Sigmoid colon (tissue), 7 donors: ENCODE results near the gene SORCS1. TPM values are rescaled to one million over a fixed set of nuclear protein-coding genes. Genes with fewer than 3 reads are reported as not detected.

Experiments
- DNase-seq: peaks from one replicate; pipeline ENCODE4 v3.0.0-alpha.2; 2019
- H3K27ac ChIP-seq, 4 donors: fragments of 200-600 bp; sonication (generic); one replicate each; pipeline ENCODE4 v1.5.1; 2016 to 2019; ENCODE audit warnings: mild to moderate bottlenecking in 1 of 4
- H3K27me3 ChIP-seq, 3 donors: fragments of 200-600 bp; sonication (generic); one replicate each; pipeline ENCODE4 v1.5.1; 2019; ENCODE audit warnings: mild to moderate bottlenecking in 1 of 3
- H3K36me3 ChIP-seq, 4 donors: fragments of 200-600 bp; sonication (generic); one replicate each; pipeline ENCODE4 v1.5.1; 2016 to 2019
- H3K4me1 ChIP-seq, 4 donors: fragments of 200-600 bp; sonication (generic); one replicate each; pipeline ENCODE4 v1.5.1; 2017 to 2019
- H3K4me3 ChIP-seq, 4 donors: fragments of 200-600 bp; sonication (generic); one replicate each; pipeline ENCODE4 v1.5.1; 2017 to 2019; ENCODE audit warnings: mild to moderate bottlenecking in 2 of 4, moderate library complexity in 1 of 4
- H3K9me3 ChIP-seq, 4 donors: fragments of 200-600 bp in 3 of 4; sonication (generic) in 3 of 4; one replicate each; pipeline versions ENCODE4 v1.5.1 to v1.6.1; 2013 to 2019
- EP300 ChIP-seq, 4 donors: sonication (generic); formaldehyde crosslinking; IDR thresholded peaks; one replicate each; pipeline ENCODE4 v1.6.1; 2017; ENCODE audit warnings: antibody characterized with exemption in 4 of 4
- POLR2A ChIP-seq, 2 donors: fragments of 450-650 bp; IDR thresholded peaks; one replicate each; pipeline ENCODE4 v1.6.1; 2016; ENCODE audit warnings: antibody characterized with exemption in 2 of 2, mild to moderate bottlenecking in 2 of 2, moderate library complexity in 2 of 2
- POLR2AphosphoS5 ChIP-seq, 4 donors: sonication (generic); formaldehyde crosslinking; IDR thresholded peaks; one replicate each; pipeline ENCODE4 v1.6.1; 2017; ENCODE audit warnings: antibody characterized with exemption in 4 of 4
- WGBS, 2 donors: extraction: QIAGEN DNeasy Blood & Tissue Kit; methylation state at CpG; one replicate each; pipeline ENCODE4 v1.1.7; 2013; 5-methylcytosine and 5-hydroxymethylcytosine counted together
- intact Hi-C: fragments of 100-400 bp; cut with DNase I; formaldehyde crosslinking; loops from one replicate; pipeline ENCODE4 v1.15.1; 2023
- polyA plus RNA-seq, 3 donors: library from polyadenylated mRNA; stranded (reverse); fragments of 200-250 nt; gene quantifications; one replicate each; pipeline ENCODE4 v1.2.3, GENCODE V29; 2013
- total RNA-seq, 4 donors: library from RNA; depleted of rRNA; stranded (reverse); fragments of >200 nt; gene quantifications; one replicate each; pipeline ENCODE4 v1.1.0, GENCODE V29; 2016
- TF ChIP-seq, protein P1 (sequence below), 4 experiments: fragments of 450-650 bp in 3 of 4; fragments of 200-600 bp in 1 of 4; IDR thresholded peaks; one replicate each; pipeline ENCODE4 v1.5.1; 2016 to 2019; ENCODE audit warnings: antibody characterized with exemption in 4 of 4, mild to moderate bottlenecking in 3 of 4, moderate library complexity in 2 of 4
- donor health status: healthy with polysubstance abuse.
- donor health status: Bipolar disorder and iron deficiency.
- donor health status: healthy.

SORCS1 gene
- total and polyA plus RNA-seq, 7 donors: 2.5 to 18.3 (median 8.7) TPM; not detected in 1

DNA sequence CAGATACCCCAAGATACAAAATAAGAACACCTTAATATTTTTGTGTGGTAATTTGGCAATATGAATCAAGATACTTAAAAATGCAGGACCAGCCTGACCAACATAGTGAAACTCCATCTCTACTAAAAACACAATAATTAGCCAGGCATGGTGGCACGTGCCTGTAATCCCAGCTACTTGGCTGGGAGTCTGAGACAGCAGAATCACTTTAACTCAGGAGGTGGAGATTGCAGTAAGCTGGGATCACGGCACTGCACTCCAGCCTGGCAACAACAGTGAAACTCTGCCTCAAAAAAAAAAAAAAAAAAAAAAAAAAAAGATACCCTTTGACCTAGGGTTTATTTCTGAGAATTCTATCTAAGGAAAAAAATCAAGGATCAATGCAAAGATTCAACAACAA lies 450.7 kb downstream of the SORCS1 start:
- TF ChIP-seq EP300 (IDR thresholded peaks at IDR 0.05): no peak
- no peak for TF ChIP-seq POLR2A (IDR thresholded peaks at IDR 0.05)
- 76 to 77% methylated on average over 2 of the region's 2 CpGs for WGBS, 2 donors
- intact Hi-C loops: no loop called here

DNA sequence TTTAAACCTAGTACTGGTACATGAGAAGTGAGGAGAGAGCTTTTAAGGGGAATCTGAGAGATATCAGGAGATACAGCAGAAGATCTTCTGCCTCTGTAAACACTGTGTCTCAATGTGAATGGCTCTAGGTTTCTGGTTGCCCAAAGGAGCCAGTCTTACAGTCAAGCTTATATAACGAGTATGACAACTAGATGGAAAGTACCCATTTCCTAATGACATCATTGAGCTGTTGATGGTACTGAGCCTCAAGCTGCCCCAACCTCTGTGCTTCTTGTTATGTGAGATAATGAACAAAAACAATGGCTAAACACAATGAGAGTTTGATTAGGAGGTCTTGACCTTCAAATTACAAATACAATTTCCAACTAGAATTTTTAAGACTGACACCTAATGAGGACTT lies 451.5 kb downstream of the SORCS1 start:
- H3K4me1 ChIP-seq: peaks cover 0 to 8% (median 0%) of the 10 kb centered on the region in 4 donors
- intact Hi-C loops: no loop called here
- WGBS, 2 donors: 75 to 77% methylated on average over 1 of the region's 1 CpG
- H3K27me3 ChIP-seq: no peaks in the 10 kb centered on the region
- DNase-seq: no peak
- H3K36me3 ChIP-seq: no peaks in the 10 kb centered on the region
- TF ChIP-seq, protein P1, sequence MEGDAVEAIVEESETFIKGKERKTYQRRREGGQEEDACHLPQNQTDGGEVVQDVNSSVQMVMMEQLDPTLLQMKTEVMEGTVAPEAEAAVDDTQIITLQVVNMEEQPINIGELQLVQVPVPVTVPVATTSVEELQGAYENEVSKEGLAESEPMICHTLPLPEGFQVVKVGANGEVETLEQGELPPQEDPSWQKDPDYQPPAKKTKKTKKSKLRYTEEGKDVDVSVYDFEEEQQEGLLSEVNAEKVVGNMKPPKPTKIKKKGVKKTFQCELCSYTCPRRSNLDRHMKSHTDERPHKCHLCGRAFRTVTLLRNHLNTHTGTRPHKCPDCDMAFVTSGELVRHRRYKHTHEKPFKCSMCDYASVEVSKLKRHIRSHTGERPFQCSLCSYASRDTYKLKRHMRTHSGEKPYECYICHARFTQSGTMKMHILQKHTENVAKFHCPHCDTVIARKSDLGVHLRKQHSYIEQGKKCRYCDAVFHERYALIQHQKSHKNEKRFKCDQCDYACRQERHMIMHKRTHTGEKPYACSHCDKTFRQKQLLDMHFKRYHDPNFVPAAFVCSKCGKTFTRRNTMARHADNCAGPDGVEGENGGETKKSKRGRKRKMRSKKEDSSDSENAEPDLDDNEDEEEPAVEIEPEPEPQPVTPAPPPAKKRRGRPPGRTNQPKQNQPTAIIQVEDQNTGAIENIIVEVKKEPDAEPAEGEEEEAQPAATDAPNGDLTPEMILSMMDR (IDR thresholded peaks at IDR 0.05): no peak
- TF ChIP-seq EP300 (IDR thresholded peaks at IDR 0.05) (no peak), POLR2A (IDR thresholded peaks at IDR 0.05) (no peak), POLR2AphosphoS5 (IDR thresholded peaks at IDR 0.05) (no peak)
- no peaks in the 10 kb centered on the region for H3K9me3 ChIP-seq
- H3K27ac ChIP-seq: no peak overlapping the region
- no peak overlapping the region for H3K4me3 ChIP-seq

More for the DNA sequence above, 450.7 kb downstream of the SORCS1 start:
- Histone ChIP-seq H3K4me3 (no peak overlapping the region), H3K27ac (no peak overlapping the region), H3K36me3 (no peaks in the 10 kb centered on the region), H3K9me3 (no peaks in the 10 kb centered on the region), H3K4me1 (peaks cover 0 to 8% (median 0%) of the 10 kb centered on the region in 4 donors), H3K27me3 (no peaks in the 10 kb centered on the region)
- DNase-seq: no peak

DNA sequence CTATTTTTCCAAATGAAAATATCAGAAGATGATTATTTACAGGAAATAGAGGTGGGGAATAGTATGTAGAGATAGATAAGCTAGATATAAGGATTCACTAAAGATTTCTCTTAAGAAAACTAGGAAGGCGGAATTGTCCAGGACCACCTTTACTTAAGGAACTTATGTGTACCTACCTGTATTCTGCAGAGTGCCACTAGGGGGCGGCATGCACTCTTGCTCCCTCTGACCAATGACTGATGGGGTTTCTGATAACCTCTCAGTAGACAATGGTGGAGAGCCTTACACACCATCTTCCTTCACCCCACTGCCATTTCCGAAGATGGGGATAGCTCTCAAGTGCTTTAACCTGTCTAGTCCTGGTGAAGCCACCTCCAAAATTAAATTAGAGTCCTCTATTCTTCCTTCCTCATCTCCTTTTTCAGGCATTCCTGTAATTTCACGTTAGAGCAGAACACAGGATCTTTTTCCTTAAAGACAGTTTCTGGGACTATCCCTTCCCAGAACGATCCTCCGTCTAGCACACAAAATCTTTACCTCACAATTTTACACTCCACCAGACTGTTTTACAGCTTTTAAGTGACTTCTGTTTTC lies 453.1 kb downstream of the SORCS1 start:
- intact Hi-C loops: no loop called here
- TF ChIP-seq, protein P1 (IDR thresholded peaks at IDR 0.05): peak in 2 of 4 experiments; percentile 41 to 54
- TF ChIP-seq POLR2AphosphoS5 (IDR thresholded peaks at IDR 0.05) (no peak), EP300 (IDR thresholded peaks at IDR 0.05) (no peak)
- no peak overlapping the region for H3K27ac ChIP-seq
- peaks cover 0 to 3% (median 0%) of the 10 kb centered on the region in 4 donors for H3K4me1 ChIP-seq
- no peaks in the 10 kb centered on the region for H3K36me3 ChIP-seq
- H3K27me3 ChIP-seq: no peaks in the 10 kb centered on the region
- no peak overlapping the region for H3K4me3 ChIP-seq
- WGBS, 2 donors: 71 to 75% methylated on average over 6 of the region's 6 CpGs
- no peak for DNase-seq
- H3K9me3 ChIP-seq: no peaks in the 10 kb centered on the region

DNA sequence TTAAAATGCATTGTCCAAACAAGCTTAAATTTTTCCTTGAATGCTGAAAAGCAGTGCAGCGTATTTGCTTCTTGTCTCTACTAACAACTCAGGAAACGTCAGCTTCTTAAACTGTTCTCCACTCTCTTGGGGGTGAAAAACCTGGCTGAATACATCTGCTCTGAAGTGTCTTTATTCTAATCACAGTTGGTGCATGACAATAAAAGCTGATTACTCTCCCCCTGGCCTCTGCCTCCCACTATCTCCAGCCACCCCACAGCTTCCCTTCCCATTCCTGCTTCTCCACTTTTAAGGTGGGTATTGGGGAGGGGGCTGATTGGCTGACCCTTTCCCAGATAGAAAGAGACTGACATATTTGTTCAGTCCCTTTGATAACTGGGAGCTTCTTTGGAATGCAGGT lies 456.0 kb downstream of the SORCS1 start:
- peaks cover 0 to 3% (median 0%) of the 10 kb centered on the region in 4 donors for H3K4me1 ChIP-seq
- no peaks in the 10 kb centered on the region for H3K27me3 ChIP-seq
- intact Hi-C loops: loop anchor here (5.0 kb wide), 3 partner anchors 454 to 1834 kb away; partner anchors contain the start of gene SORCS1
- no peak overlapping the region for H3K4me3 ChIP-seq
- TF ChIP-seq EP300 (IDR thresholded peaks at IDR 0.05) (no peak), POLR2A (IDR thresholded peaks at IDR 0.05) (no peak), POLR2AphosphoS5 (IDR thresholded peaks at IDR 0.05) (no peak)
- TF ChIP-seq, protein P1 (IDR thresholded peaks at IDR 0.05): no peak
- H3K27ac ChIP-seq: no peak overlapping the region
- H3K36me3 ChIP-seq: no peaks in the 10 kb centered on the region
- DNase-seq: no peak
- WGBS, 2 donors: 76 to 79% methylated on average over 2 of the region's 2 CpGs
- no peaks in the 10 kb centered on the region for H3K9me3 ChIP-seq

DNA sequence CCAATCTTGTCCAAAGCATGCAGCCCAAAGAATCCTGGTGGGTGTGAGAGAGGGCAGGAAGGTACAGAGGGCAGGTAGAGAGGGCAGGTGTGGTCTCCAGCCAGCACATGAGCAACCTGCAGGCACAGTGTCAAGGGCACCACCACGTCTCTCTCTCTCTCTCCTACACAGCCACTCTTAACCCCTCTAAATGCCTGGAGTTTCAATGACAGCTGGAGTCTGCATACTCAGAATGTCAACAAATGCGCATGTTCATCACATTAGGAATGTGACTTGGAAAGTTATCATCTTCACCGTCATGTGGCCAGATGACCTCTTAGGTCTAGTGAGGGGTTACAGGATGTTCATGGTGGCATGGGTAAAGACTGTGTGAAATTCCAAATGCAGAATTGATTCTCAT lies 456.8 kb downstream of the SORCS1 start:
- no peak for DNase-seq
- 76 to 78% methylated on average over 3 of the region's 3 CpGs for WGBS, 2 donors
- intact Hi-C loops: loop anchor here (5.0 kb wide), 3 partner anchors 455 to 1835 kb away; partner anchors contain the start of gene SORCS1

More for the DNA sequence above, 456.8 kb downstream of the SORCS1 start:
- H3K4me1 ChIP-seq: peaks cover 0 to 3% (median 0%) of the 10 kb centered on the region in 4 donors
- no peaks in the 10 kb centered on the region for H3K36me3 ChIP-seq
- no peaks in the 10 kb centered on the region for H3K9me3 ChIP-seq
- H3K27me3 ChIP-seq: no peaks in the 10 kb centered on the region
- no peak overlapping the region for H3K4me3 ChIP-seq
- H3K27ac ChIP-seq: no peak overlapping the region
- TF ChIP-seq, protein P1 (IDR thresholded peaks at IDR 0.05): no peak
- TF ChIP-seq EP300 (IDR thresholded peaks at IDR 0.05) (no peak), POLR2A (IDR thresholded peaks at IDR 0.05) (no peak), POLR2AphosphoS5 (IDR thresholded peaks at IDR 0.05) (no peak)
